Subcutaneous abdominal adipose tissue (tissue), 5 donors: ENCODE results near the gene DUSP7.

Experiments used
- H3K27ac ChIP-seq: one replicate; pipeline ENCODE4 v1.7.0; 2013; ENCODE audit warnings: low read depth, mild to moderate bottlenecking, inconsistent platforms, low read length, moderate library complexity
- H3K27me3 ChIP-seq, 5 donors: one replicate each; pipeline ENCODE4 v1.7.0; 2013; ENCODE audit warnings: low read length in 5 of 5, inconsistent platforms in 1 of 5; ENCODE audit not compliant: control insufficient read depth in 5 of 5, insufficient read depth in 4 of 5
- H3K36me3 ChIP-seq, 5 donors: one replicate each; pipeline ENCODE4 v1.7.0; 2013; ENCODE audit warnings: low read length in 5 of 5; ENCODE audit not compliant: control insufficient read depth in 5 of 5, insufficient read depth in 5 of 5
- H3K4me1 ChIP-seq, 5 donors: one replicate each; pipeline ENCODE4 v1.7.0; 2013; ENCODE audit warnings: low read length in 5 of 5, mild to moderate bottlenecking in 3 of 5, moderate library complexity in 1 of 5; ENCODE audit not compliant: control insufficient read depth in 5 of 5, insufficient read depth in 5 of 5
- H3K4me3 ChIP-seq, 5 donors: one replicate each; pipeline ENCODE4 v1.7.0; 2013; ENCODE audit warnings: low read length in 5 of 5, low read depth in 1 of 5
- H3K9ac ChIP-seq, 5 donors: one replicate each; pipeline ENCODE4 v1.7.0; 2013; ENCODE audit warnings: low read length in 5 of 5, mild to moderate bottlenecking in 4 of 5, moderate library complexity in 3 of 5
- H3K9me3 ChIP-seq, 5 donors: one replicate each; pipeline ENCODE4 v1.7.0; 2013; ENCODE audit warnings: low read length in 5 of 5; ENCODE audit not compliant: control insufficient read depth in 5 of 5
- donor health status: healthy.
- donor health status: healthy.
- donor health status: healthy.
- donor health status: healthy.
- donor health status: healthy.

The DUSP7 gene

GRCh38 chr3:52031896-52032295 lies 24.5 kb downstream of the DUSP7 start:
- Histone ChIP-seq H3K9ac (no peak overlapping the region), H3K4me1 (no peaks in the 10 kb centered on the region), H3K27ac (no peak overlapping the region), H3K9me3 (no peaks in the 10 kb centered on the region), H3K27me3 (peaks cover 0 to 8% (median 0%) of the 10 kb centered on the region in 5 donors), H3K4me3 (no peak overlapping the region), H3K36me3 (no peaks in the 10 kb centered on the region)

- H3K9me3 ChIP-seq: no peaks in the 10 kb centered on the region
- no peak overlapping the region for H3K4me3 ChIP-seq
- H3K27me3 ChIP-seq: peaks cover 0 to 8% (median 0%) of the 10 kb centered on the region in 5 donors
- H3K36me3 ChIP-seq: no peaks in the 10 kb centered on the region
- peaks cover 0 to under 1% (median 0%) of the 10 kb centered on the region in 5 donors for H3K4me1 ChIP-seq
- H3K9ac ChIP-seq: no peak overlapping the region
- H3K27ac ChIP-seq: no peak overlapping the region
Observed at GRCh38 chr3:52030714-52031310, 25.6 kb downstream of the DUSP7 start.

- Histone ChIP-seq H3K27ac (no peak overlapping the region), H3K4me3 (no peak overlapping the region), H3K4me1 (peaks cover 0 to 6% (median 0%) of the 10 kb centered on the region in 5 donors), H3K36me3 (no peaks in the 10 kb centered on the region), H3K9ac (no peak overlapping the region), H3K9me3 (no peaks in the 10 kb centered on the region), H3K27me3 (peaks cover 0 to 8% (median 0%) of the 10 kb centered on the region in 5 donors)
Observed at GRCh38 chr3:52029535-52029934, 26.8 kb downstream of the DUSP7 start.

GRCh38 chr3:52029053-52029452 lies 27.3 kb downstream of the DUSP7 start:
- Histone ChIP-seq H3K27me3 (peaks cover 0 to 8% (median 0%) of the 10 kb centered on the region in 5 donors), H3K4me1 (peaks cover 0 to 10% (median 0%) of the 10 kb centered on the region in 5 donors), H3K9ac (no peak overlapping the region), H3K36me3 (no peaks in the 10 kb centered on the region), H3K4me3 (no peak overlapping the region), H3K27ac (no peak overlapping the region), H3K9me3 (no peaks in the 10 kb centered on the region)

GRCh38 chr3:52028572-52028971 lies 27.8 kb downstream of the DUSP7 start:
- Histone ChIP-seq H3K4me1 (peaks cover 0 to 15% (median 0%) of the 10 kb centered on the region in 5 donors), H3K9ac (no peak overlapping the region)

GRCh38 chr3:52026041-52026440 lies 30.3 kb downstream of the DUSP7 start:
- Histone ChIP-seq H3K4me3 (no peak overlapping the region), H3K36me3 (no peaks in the 10 kb centered on the region), H3K9ac (no peak overlapping the region), H3K4me1 (peaks cover 0 to 39% (median 4%) of the 10 kb centered on the region in 5 donors), H3K9me3 (no peaks in the 10 kb centered on the region), H3K27me3 (peaks cover 0 to 8% (median 0%) of the 10 kb centered on the region in 5 donors), H3K27ac (no peak overlapping the region)

More at GRCh38 chr3:52028572-52028971, 27.8 kb downstream of the DUSP7 start:
- peaks cover 0 to 8% (median 0%) of the 10 kb centered on the region in 5 donors for H3K27me3 ChIP-seq
- no peaks in the 10 kb centered on the region for H3K9me3 ChIP-seq
- H3K27ac ChIP-seq: no peak overlapping the region
- H3K36me3 ChIP-seq: no peaks in the 10 kb centered on the region
- no peak overlapping the region for H3K4me3 ChIP-seq

- Histone ChIP-seq H3K9me3 (no peaks in the 10 kb centered on the region), H3K36me3 (no peaks in the 10 kb centered on the region), H3K27ac (no peak overlapping the region), H3K9ac (no peak overlapping the region), H3K27me3 (peaks cover 0 to 8% (median 0%) of the 10 kb centered on the region in 5 donors), H3K4me3 (no peak overlapping the region), H3K4me1 (peaks cover 0 to 39% (median 4%) of the 10 kb centered on the region in 5 donors)
Observed at GRCh38 chr3:52025453-52025852, 30.9 kb downstream of the DUSP7 start.

- Histone ChIP-seq H3K36me3 (no peaks in the 10 kb centered on the region), H3K9ac (no peak overlapping the region), H3K27ac (no peak overlapping the region), H3K9me3 (no peaks in the 10 kb centered on the region), H3K4me1 (peaks cover 0 to 41% (median 4%) of the 10 kb centered on the region in 5 donors), H3K27me3 (peaks cover 0 to 8% (median 0%) of the 10 kb centered on the region in 5 donors), H3K4me3 (no peak overlapping the region)
Observed at GRCh38 chr3:52024765-52025452, 31.5 kb downstream of the DUSP7 start.

GRCh38 chr3:52023860-52024764 lies 32.3 kb downstream of the DUSP7 start:
- Histone ChIP-seq H3K9ac (peak overlapping the region in 1 of 5 donors; percentile 48), H3K4me3 (no peak overlapping the region)

More at GRCh38 chr3:52023860-52024764, 32.3 kb downstream of the DUSP7 start:
- H3K36me3 ChIP-seq: no peaks in the 10 kb centered on the region
- no peaks in the 10 kb centered on the region for H3K9me3 ChIP-seq
- H3K4me1 ChIP-seq: peaks cover 0 to 41% (median 4%) of the 10 kb centered on the region in 5 donors
- H3K27me3 ChIP-seq: peaks cover 0 to 8% (median 0%) of the 10 kb centered on the region in 5 donors
- peak overlapping the region; percentile 6 for H3K27ac ChIP-seq
